Kidney (tissue), 14 donors: ENCODE measurements around the gene TLE1. TPM values are rescaled to one million over a fixed set of nuclear protein-coding genes. Genes with fewer than 3 reads are reported as not detected.

Source experiments
- DNase-seq, 5 donors: peaks; one replicate each; pipeline ENCODE4 v3.0.0-alpha.2; 2013 to 2020
- FAIRE-seq: peaks from 2 replicates; lab custom pipeline; 2012; peaks lifted over from hg19 to GRCh38; lab: Jason Lieb, UNC
- H3K27ac ChIP-seq, 2 donors: one replicate each; pipeline ENCODE4 v1.7.0; 2013; ENCODE audit warnings: low read depth in 2 of 2, low read length in 2 of 2, inconsistent platforms in 1 of 2
- H3K27me3 ChIP-seq: one replicate; pipeline ENCODE4 v1.7.1; 2013; ENCODE audit warnings: low read length, inconsistent platforms; ENCODE audit not compliant: control insufficient read depth, insufficient read depth
- H3K36me3 ChIP-seq, 3 donors: one replicate each; pipeline versions ENCODE4 v1.7.0 to v1.7.1; 2013; ENCODE audit warnings: low read length in 3 of 3, control low read depth in 1 of 3, inconsistent platforms in 1 of 3; ENCODE audit not compliant: insufficient read depth in 3 of 3, control insufficient read depth in 2 of 3
- H3K4me1 ChIP-seq, 3 donors: one replicate each; pipeline versions ENCODE4 v1.7.0 to v1.7.1; 2013; ENCODE audit warnings: low read length in 3 of 3, inconsistent platforms in 1 of 3, low read depth in 1 of 3; ENCODE audit not compliant: control insufficient read depth in 2 of 3, insufficient read depth in 2 of 3
- H3K4me3 ChIP-seq, 3 donors: one replicate each; pipeline versions ENCODE4 v1.7.0 to v1.8.1; 2013; ENCODE audit warnings: low read length in 3 of 3, control low read depth in 1 of 3, inconsistent platforms in 1 of 3
- H3K9ac ChIP-seq, 3 donors: one replicate each; pipeline versions ENCODE4 v1.7.0 to v1.7.1; 2013; ENCODE audit warnings: low read length in 3 of 3, control low read depth in 1 of 3, inconsistent platforms in 1 of 3
- H3K9me3 ChIP-seq, 3 donors: one replicate each; pipeline versions ENCODE4 v1.7.0 to v1.7.1; 2013; ENCODE audit warnings: low read length in 3 of 3, control low read depth in 1 of 3, inconsistent platforms in 1 of 3; ENCODE audit not compliant: control insufficient read depth in 2 of 3, insufficient read depth in 1 of 3
- intact Hi-C: fragments of 100-400 bp; cut with DNase I; formaldehyde crosslinking; loops from one replicate; pipeline ENCODE4 v1.11.1; 2022
- polyA plus RNA-seq: library from polyadenylated mRNA; stranded (reverse); fragments of 350-450 nt; fragmentation: Illumina TruSeq; extraction: RNeasy Lipid Tissue Mini Kit (QIAGEN cat#74804); gene quantifications from one replicate; pipeline ENCODE4 v1.2.3, GENCODE V29; 2014; ENCODE audit warnings: low read depth, low replicate concordance; ENCODE audit not compliant: insufficient read depth
- total RNA-seq: library from RNA; stranded (reverse); fragmentation: NEBNext Ultra II Directional; extraction: Animal tissue kit (Norgen Biotek cat#: 25700); gene quantifications from one replicate; pipeline ENCODE4 v1.2.1, GENCODE V29; 2021
- TF ChIP-seq, protein P1 (sequence below): IDR thresholded peaks from 3 replicates; pipeline ENCODE4 v1.5.1; 2012; ENCODE audit warnings: mild to moderate bottlenecking, moderate library complexity, borderline replicate concordance; ENCODE audit not compliant: insufficient read depth; ENCODE audit errors: extremely low read depth
- donor health status: control.
- donor health status: control.
- donor health status: control.
- donor health status: control.
- donor health status: control.
- donor health status: DM: yes; HTN: yes; CAD: no.
- donor health status: Normal renal cell carcinoma (clear cell type).

The TLE1 gene
- total and polyA plus RNA-seq, 2 donors from 2014 or later = 10.8 to 52.5 TPM

DNA sequence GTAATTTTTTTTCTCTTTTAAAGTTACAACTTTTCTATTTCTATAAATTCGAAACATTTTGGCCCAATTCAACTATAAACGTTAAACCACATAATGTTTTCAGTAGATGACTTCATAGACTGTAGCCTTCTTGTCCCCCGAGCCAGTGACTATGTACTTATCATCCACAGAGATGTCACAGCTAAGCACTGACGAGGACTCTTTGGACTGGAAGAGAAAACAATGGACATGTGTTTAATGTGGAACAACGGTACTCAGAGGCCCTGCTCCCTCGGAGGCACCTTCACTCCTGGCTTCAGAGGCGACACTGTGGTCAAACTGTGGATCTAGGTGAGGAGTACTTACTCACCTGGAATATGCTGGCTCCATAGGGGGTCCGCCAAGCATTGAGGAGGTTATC lies 105.2 kb downstream of the TLE1 start:
- intact Hi-C loops = no loop called here
- H3K36me3 ChIP-seq = peaks cover 0 to 8% (median under 1%) of the 10 kb centered on the region in 3 donors
- no peaks in the 10 kb centered on the region for H3K9me3 ChIP-seq
- TF ChIP-seq, protein P1, sequence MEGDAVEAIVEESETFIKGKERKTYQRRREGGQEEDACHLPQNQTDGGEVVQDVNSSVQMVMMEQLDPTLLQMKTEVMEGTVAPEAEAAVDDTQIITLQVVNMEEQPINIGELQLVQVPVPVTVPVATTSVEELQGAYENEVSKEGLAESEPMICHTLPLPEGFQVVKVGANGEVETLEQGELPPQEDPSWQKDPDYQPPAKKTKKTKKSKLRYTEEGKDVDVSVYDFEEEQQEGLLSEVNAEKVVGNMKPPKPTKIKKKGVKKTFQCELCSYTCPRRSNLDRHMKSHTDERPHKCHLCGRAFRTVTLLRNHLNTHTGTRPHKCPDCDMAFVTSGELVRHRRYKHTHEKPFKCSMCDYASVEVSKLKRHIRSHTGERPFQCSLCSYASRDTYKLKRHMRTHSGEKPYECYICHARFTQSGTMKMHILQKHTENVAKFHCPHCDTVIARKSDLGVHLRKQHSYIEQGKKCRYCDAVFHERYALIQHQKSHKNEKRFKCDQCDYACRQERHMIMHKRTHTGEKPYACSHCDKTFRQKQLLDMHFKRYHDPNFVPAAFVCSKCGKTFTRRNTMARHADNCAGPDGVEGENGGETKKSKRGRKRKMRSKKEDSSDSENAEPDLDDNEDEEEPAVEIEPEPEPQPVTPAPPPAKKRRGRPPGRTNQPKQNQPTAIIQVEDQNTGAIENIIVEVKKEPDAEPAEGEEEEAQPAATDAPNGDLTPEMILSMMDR = no peak
- H3K9ac ChIP-seq = no peak overlapping the region
- peaks cover 0 to 7% (median 0%) of the 10 kb centered on the region in 3 donors for H3K4me1 ChIP-seq
- FAIRE-seq = no peak
- no peak overlapping the region for H3K27ac ChIP-seq
- no peaks in the 10 kb centered on the region for H3K27me3 ChIP-seq
- no peak for DNase-seq
- no peak overlapping the region for H3K4me3 ChIP-seq

DNA sequence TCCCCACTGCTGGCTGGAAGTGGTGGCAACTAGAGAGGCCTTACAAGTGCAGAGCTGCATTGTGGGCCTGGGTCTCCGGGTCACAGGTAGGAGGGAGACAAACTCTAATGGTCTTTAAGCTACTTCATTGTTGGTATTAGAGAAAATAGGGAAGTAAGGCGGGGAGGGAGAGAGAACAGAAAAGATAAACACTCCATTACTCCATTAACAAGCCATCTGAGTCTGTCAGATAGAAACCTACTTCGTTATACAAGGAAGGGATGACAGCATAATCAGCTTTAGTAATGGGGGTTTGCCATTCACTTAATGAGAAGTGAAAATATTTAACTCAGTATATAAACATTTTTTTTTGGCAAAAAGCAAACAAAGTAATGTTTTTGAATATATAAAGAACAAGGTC lies 107.4 kb downstream of the TLE1 start:
- H3K9ac ChIP-seq = no peak overlapping the region
- TF ChIP-seq, protein P1 = no peak
- FAIRE-seq = no peak

GRCh38 chr9:81579381-81579780 lies 110.0 kb downstream of the TLE1 start:
- TF ChIP-seq, protein P1 = no peak
- Histone ChIP-seq H3K36me3 (no peaks in the 10 kb centered on the region), H3K9ac (no peak overlapping the region), H3K27me3 (no peaks in the 10 kb centered on the region), H3K27ac (no peak overlapping the region), H3K4me3 (no peak overlapping the region), H3K4me1 (no peaks in the 10 kb centered on the region), H3K9me3 (no peaks in the 10 kb centered on the region)
- FAIRE-seq (no peak), DNase-seq (no peak)
- intact Hi-C loops = no loop called here

More for the DNA sequence above, 107.4 kb downstream of the TLE1 start:
- peaks cover 0 to 5% (median 0%) of the 10 kb centered on the region in 3 donors for H3K36me3 ChIP-seq
- no peaks in the 10 kb centered on the region for H3K4me1 ChIP-seq
- no peak overlapping the region for H3K27ac ChIP-seq
- H3K27me3 ChIP-seq = no peaks in the 10 kb centered on the region
- no peak overlapping the region for H3K4me3 ChIP-seq
- intact Hi-C loops = no loop called here
- DNase-seq = no peak
- no peaks in the 10 kb centered on the region for H3K9me3 ChIP-seq

DNA sequence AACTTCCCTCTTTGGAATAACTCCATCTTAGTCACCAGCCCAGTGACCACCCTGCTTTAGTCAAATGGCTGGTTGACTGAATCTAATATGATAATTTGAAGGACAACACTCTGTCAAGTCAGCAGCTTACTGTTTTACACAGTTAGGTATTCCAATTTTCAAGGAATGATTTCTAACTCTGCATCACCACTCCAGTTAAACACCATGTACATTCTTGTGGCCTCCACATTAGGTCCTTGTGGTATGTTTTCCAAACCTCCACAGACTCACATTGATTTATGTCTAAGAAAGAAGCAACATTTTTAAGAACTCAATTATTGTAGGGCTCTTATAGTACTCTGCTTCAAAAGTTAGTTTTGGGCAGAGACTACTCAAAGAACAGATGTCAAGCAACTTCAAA lies 110.7 kb downstream of the TLE1 start:
- TF ChIP-seq, protein P1 = no peak
- Histone ChIP-seq H3K9ac (no peak overlapping the region), H3K9me3 (no peaks in the 10 kb centered on the region), H3K36me3 (no peaks in the 10 kb centered on the region), H3K4me3 (no peak overlapping the region), H3K4me1 (no peaks in the 10 kb centered on the region), H3K27me3 (no peaks in the 10 kb centered on the region), H3K27ac (no peak overlapping the region)
- DNase-seq (no peak), FAIRE-seq (no peak)
- intact Hi-C loops = no loop called here
